Activated gamma-delta T cell treated with Interleukin-2 at 50 U/mL for 16 hours (primary cell): ENCODE data around the gene TTC34.

Experiments
- DNase-seq: peaks from one replicate; pipeline ENCODE4 v3.0.0-alpha.2; 2020

TTC34 gene

DNA sequence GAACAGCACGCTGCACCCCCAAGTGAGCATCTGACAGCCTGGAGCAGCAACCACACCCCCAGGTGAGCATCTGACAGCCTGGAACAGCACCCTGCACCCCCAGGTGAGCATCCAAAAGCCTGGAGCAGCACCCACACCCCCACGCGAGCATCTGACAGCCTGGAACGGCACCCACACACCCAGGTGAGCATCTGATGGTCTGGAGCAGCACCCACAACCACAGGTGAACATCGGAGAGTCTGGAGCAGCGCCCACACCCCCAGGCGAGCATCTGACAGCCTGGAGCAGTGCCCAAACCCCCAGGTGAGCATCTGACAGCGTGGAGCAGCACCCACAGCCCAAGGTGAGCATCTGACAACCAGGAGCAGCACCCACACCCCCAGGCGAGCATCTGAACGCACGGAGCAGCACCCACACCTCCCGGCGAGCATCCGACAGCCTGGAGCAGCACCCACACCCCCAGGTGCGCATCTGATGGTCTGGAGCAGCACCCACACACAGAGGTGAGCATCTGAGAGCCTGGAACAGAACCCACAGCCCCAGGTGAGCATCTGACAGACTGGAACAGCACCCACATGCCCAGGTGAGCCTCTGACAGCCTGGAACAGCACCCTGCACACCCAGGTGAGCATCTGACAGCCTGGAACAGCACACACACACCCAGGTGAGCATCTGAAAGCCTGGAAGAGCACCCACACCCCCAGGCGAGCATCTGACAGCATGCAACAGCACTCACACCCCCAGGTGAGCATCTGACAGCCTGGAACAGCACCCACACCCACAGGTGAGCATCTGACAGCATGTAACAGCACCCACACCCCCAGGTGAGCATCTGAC is 145.7 kb downstream of the TTC34 start:
- peak; percentile 14 for DNase-seq

DNA sequence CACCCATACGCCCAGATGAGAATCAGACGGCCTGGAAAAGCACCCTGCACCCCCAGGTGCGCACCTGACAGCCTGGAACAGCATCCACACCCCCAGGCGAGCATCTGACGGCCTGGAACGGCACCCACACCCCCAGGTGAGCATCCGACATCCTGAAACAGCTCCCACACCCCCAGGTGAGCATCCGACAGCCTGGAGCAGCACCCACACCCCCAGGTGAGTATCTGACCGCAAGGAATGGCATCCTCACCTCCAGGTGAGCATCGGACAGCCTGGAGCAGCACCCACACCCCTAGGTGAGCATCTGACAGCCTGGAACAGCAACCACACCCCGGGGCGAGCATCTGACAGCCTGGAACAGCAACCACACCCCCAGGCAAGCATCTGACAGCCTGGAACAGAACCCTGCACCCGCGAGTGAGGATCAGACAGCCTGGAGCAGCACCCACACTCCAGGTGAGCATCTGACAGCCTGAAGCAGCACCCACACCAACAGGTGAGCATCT is 147.0 kb downstream of the TTC34 start:
- DNase-seq: peak; percentile 4

DNA sequence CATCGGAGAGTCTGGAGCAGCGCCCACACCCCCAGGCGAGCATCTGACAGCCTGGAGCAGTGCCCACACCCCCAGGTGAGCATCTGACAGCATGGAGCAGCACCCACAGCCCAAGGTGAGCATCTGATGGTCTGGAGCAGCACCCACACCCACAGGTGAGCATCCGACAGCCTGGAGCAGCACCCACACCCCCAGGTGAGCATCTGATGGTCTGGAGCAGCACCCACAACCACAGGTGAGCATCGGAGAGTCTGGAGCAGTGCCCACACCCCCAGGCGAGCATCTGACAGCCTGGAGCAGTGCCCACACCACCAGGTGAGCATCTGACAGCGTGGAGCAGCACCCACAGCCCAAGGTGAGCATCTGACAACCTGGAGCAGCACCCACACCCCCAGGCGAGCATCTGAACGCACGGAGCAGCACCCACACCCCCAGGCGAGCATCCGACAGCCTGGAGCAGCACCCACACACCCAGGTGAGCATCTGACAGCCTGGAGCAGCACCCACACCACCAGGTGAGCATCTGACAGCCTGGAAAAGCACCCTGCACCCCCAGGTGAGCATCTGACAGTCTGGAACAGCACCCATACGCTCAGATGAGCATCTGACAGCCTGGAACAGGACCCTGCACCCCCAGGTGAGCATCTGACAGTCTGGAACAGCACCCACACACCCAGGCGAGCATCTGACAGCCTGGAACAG is 147.6 kb downstream of the TTC34 start:
- peak; percentile 47 for DNase-seq

DNA sequence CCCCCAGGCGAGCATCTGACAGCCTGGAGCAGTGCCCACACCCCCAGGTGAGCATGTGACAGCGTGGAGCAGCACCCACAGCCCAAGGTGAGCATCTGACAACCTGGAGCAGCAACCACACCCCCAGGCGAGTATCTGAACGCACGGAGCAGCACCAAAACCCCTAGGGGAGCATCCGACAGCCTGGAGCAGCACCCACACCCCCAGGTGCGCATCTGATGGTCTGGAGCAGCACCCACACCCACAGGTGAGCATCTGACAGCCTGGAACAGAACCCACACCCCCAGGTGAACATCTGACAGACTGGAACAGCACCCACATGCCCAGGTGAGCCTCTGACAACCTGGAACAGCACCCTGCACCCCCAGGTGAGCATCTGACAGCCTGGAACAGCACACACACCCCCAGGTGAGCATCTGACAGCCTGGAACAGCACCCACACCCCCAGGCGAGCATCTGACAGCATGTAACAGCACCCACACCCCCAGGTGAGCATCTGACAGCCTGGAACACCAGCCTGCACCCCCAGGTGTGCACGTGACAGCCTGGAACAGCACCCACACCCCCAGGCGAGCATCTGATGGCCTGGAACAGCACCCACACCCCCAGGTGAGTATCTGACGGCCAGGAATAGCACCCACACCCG is 148.4 kb downstream of the TTC34 start:
- peak; percentile 14 for DNase-seq

DNA sequence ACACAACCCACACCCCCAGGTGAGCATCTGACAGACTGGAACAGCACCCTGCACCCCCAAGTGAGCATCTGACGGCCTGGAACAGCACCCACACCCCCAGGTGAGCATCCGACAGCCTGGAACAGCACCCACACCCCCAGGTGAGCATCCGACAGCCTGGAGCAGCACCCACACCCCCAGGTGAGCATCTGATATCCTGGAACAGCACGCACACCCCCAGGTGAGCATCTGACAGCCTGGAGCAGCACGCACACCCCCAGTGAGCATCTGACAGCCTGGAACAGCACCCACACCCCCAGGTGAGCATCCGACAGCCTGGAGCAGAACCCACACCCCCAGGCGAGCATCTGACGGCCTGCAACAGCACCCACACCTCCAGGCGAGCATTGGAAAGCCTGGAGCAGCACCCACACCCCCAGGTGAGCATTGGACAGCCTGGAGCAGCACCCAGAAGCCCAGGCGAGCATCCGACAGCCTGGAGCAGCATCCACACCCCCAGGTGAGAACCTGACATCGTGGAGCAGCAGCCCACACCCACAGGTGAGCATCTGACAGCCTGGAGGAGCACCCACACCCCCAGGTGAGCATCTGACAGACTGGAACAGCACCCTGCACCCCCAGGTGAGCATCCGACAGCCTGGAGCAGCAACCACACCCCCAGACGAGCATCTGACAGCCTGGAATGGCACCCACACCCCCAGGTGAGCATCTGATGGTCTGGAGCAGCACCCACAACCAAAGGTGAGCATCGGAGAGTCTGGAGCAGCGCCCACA is 149.2 kb downstream of the TTC34 start:
- peak; percentile 7 for DNase-seq

DNA sequence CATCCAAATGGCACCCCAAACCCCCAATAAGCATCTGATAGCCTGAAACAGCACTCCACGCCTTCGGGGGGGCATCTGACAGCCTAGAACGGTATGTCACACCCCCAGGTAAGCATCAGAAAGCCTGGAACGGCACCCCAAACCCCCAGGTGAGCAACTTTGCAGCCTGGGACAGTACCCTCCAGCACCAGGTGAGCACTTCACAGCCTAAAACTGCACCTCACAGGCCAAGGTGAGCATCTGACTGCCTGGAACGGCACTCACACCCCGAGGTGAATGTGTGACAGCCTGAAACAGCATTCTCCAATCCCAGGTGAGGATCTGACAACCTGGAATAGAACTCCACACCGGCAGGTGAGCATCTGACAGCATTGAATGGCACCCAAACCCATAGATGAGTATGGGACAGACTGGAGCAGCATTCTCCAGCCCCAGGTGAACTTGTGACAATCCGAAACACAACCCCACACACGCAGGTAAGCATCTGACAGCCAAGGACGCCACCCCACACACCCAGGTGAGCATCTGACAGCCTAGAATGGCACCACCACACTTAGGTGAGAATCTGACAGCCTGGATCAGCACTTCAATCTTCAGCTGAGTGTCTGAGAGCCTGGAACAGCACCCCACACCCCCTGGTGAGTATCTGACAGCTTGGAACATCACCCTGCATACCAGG is 150.4 kb downstream of the TTC34 start:
- DNase-seq: peak; percentile 2

DNA sequence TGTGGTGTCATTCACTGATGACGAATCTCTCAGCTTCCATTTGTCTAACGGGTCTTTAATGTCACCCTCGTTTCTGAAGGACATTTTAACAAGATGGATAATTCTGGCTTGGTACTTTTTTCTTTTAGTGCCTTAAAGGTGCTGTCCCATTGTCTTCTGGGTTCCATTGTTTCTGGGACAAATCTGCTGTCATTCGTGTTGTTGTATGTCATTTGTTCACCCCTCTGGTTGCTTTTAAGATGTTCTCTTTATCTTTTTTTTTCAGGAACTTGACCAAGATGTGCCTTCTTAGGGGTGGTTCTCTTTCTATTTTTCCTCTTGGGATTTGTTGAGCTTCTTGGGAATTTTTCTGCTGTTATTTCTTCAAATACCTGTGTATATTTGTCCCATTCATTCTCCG is 154.7 kb downstream of the TTC34 start:
- no peak for DNase-seq

DNA sequence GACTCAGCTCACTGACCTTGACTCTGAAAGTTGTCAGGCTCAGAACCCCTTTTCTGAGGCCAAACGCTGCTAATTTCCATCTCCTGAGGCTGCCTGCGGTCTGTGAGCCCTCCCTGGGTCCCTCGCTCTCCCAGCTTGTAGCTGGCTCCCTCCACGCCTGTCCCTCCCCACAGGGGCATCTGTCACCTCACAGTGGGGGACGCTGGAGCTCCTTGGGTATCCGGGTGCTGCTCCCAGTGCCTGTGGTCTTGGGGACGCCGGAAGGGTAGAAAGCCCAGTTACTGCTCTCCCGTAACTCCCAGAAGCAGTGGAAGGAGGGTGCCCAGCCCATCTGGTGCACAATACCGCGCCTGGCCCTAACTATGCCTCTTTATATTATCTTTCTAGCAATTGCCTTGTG is 155.7 kb downstream of the TTC34 start:
- no peak for DNase-seq

DNA sequence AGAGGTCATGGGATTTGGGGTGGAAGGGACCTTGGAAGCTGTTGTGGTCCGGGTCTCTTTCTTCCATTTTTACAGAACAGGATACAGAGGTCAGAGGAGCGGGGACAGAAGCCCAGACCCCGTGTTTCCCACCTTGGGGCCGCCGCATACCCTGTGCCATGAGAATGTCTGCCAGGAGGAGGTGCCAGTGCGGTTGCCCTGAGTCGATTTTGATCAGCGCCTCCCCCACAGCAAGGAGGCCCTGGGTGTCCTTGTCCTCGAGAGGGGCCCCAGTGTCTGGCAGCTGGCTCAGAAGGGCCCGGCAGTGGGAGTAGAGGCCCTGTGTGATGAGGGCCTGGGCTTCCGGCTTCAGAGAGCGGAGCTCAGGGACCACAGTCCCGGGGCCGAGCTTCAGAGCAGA is 156.3 kb downstream of the TTC34 start:
- DNase-seq: no peak

DNA sequence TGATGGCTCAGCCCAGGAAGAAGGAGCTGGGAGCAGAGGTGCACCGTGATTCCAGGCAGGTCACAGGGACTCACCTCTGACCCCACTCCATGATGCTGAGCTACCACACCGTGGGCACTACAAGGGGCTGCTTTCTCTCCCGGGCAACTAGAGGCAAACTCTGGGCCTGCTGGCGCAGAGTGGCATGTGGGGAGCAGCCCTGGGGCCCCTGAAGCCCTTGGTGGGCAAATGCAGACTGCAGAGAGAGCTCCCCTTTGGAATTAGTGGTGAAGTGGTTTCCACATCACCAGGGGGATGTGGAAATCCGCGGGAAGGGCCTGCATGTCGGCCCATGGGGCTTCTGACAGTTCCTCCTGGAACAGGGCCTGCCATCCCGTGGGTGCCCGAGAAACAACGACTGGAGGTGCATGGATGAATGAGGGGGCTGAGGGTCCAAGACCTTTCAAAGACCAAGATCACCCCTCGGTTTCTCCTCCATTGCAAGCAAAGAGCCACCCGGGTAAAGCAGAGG is 156.8 kb downstream of the TTC34 start:
- no peak for DNase-seq

DNA sequence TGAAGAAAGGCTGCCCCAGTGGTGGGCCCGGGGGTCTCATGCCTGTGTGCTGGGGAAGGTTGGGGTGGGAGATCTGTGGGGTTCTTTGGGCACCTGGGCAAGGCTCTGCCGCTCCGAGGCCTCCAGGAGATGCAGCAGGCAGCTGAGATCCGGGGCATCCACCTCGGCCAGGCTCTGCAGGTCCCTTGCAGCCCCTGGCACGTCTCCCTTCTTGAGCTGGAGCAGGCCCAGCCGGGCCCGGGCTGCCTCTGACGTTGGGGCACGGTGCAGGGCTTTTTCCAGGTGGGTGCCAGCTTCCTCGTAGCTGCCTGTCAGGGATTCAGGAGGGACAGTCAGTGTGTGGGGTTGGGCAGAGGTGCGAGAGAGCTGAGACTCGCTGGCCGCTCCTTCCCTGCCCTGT is 157.3 kb downstream of the TTC34 start:
- no peak for DNase-seq

DNA sequence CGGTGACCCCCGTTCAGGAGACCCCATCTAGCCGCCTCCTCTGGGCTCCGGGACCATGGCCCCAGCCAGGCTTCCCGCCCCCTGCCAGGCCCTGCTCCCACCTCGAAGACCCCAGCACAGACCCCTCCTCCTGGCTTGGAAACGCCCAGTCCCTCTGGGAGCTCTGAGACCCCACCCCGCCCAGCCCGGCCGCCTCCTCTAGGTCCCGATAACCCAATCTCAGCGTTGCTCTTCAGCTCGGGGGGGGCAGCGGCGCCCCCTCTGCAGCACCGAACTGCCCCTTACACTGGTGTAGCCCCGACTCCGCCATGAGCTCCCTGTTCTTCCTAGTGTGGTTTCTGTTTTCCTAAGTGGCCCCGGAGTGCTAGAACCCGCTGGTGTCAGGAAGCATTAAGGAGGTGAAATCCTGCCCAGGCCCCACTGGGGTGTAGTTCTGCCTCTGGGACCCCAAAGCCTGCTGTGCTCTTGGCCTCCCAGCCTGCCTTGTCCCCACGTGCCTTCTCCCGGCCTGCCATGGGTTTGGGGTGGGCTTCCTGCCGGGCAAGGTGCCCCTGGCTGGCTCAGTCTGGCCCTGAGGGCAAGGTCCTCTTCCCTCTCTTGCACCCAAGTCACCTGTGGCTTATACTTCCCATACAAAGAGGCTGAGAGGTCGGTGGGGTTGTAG is 157.9 kb downstream of the TTC34 start:
- DNase-seq: no peak

DNA sequence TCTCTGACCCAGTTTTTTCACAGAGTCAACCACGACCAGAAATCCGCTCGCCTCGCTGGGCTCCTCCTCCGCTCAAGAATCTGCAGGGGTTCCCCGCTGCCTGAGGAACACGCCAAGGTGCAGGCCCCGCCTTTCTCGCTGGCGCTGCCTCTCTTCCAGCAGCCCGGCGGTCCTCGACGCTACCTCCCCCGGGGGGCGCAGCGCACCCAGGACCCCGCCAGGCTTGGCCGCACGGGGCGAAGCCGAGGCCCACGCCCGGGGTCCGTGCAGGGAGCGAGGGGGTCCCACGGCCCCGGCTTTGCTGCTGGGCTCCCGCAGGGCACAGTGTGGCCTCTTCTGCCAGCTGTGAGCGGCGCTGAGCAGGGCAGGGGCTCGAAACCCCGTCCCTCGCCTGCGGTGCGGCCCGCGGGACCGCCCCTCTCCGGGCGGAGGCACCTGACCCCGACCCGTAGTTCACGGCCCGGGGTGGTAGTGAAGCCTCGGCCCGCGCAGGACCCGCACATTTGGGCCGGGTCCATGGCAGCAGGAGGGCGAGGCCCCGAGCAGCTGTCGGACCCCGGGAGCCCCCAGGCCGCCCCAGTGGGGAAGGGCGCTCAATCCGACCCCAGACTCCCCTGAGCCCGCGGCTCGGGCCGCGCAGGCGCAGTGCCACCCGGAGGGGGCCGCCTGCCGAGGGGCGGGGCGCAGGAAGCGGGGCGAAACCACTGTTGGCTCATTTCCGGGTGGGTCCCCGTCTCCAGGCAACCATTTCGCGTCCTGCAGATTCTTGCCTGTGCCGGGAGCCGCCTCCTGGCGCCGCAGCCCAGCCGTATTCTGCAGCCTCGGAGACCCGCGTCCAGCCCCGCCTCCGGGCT is 158.7 kb downstream of the TTC34 start:
- peak; percentile 95 for DNase-seq

DNA sequence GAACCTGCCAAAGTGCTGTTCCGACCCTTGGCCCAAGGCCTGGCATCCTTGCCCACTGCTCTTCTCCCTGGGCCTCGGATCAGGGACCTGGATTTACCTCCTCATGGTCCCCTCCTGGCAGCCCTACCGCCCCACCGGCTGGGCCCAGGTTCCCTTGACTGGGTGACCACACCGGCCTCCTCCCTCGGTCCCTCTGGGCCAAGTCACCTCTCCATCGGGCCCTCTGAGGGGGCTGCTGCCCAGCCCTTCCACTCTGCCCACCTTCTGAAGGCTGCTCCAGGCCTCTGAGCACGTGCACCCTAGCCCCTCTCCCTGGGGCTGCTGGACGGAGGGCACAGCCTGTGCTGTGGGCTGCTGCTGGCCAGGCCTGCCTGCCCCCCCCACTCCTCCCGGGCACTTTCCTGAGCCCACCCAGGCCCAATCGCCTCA is 159.3 kb downstream of the TTC34 start:
- DNase-seq: no peak

DNA sequence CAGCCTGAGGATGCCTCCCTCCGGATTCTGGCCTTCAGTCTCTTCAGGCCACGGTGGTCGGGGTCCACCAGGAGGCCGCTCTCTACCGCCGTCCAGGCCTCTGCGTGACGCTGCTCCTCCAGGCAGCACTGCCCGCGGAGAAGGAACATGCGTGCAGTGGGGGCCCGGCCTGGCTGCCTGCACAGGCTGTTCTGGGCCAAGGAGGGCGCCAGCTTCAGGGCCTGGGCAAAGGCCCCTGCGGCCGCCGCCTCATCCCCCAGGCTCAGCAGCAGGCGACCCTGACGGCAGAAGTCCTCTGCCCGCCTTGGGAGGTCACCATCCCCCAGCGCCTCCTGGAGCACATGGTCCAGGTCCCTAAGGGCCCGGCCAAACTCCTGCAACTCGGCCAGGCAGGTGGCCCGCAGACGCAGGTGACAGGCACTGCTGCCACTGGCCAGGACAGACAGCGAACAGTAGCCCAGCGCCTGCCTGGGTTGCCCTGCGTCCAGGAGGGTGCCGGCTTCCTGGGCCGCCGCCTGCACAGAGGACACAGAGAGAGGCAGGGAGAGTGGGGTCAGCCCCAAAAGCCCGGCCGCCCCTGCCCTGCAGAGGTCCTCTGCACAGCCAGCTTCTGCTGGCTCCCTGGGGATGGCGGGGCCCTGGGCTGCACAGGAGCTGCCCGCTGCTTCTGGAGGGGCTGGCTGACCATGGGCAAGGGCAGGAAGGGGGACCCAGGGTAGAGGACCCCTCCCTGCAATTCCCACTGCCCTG is 159.9 kb downstream of the TTC34 start:
- no peak for DNase-seq

DNA sequence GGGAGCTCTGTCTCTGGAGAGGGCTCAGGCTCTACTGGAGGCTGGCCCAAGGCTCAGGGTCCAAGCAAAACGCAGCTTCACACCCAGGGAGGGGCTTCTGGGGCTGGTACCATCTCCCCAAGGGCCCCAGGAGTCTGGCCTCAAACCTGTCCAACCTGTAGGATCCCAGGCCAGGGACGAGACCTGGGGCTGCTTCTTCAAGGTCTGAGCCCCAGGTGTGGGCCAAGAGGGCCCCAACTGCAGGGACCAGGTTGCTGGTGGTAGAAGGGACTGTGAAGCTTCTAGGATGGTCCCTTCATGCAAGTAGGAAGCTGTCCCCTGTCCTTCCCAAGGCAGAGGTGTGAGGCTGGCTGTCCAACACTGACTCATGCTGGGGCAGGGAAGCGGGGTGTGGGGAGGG is 160.9 kb downstream of the TTC34 start:
- no peak for DNase-seq

DNA sequence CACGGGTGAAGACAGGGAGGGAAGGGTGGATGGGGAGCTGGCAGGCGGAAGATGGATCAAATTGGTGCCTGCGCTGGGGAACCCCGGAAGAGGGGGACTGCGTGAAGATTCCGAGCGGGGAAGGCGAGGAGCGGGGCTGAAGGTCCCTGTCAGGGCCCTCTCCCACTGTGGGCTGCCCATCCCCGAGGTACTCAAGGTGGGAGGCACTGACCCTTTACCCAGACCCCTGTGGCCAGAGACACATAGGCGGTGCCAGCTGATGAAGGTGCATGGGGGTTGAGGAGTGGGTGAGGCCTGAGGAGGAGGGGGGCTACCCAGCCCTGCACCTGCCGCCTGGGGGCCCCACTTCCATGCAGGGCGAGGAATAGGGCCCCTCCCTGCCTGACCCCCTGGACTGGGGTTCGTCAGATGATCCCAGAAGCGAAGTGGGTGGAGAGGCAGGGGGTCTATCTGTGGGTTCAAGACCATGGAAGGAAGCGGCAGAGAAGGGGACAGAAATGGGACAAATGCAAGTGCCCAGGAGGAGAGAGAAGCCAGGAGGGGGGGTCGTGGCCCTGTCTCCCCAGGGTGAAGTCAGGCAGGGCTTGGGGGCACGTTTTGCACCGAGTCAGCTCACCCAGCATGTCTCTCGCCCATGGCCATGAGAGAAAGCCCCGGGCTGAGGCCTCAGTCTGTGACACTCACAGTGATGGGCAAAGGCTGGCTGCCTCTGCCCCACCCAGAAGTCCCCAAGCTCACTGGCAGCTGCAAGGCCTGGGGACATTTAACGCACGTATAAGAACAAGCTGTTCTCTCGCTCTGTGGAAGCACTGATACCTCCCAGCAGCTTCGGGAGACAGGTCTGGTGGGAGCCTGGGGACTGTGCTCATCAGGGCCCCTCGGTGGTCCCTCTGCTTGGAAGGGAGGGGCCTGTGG is 161.6 kb downstream of the TTC34 start:
- DNase-seq: no peak

DNA sequence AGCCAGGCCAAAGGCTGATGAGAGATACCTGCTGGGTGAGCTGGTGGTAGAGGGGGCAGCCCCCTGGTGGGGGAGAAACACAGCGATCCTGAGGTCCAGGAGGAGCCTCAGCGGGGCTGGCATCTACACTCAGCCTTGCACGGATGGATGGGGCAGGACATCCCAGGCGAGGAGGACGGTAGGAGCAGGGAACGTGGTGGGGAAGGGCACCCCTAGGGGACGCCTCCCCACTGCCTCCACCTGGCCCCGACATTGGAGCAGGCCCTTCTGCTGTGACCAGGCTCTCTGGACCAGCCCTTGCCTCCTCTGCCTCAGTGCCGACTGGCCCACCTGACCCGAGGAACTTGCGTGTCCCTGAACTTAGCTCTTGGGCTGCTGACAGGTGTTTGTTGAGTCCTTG is 162.3 kb downstream of the TTC34 start:
- DNase-seq: no peak
